Adrenal gland (tissue), 5 donors: Measurements from ENCODE around the gene CNTN4.

Source experiments
- CTCF ChIP-seq, 6 experiments: fragments of 450-650 bp in 4 of 6; fragments of 200-600 bp in 2 of 6; sonication (generic) in 1 of 6; IDR thresholded peaks; 1 replicate in 5 of 6; 2 replicates in 1 of 6; pipeline versions ENCODE4 v1.5.1 to v1.8.0; 2016 to 2021; ENCODE audit warnings: antibody characterized with exemption in 6 of 6, mild to moderate bottlenecking in 2 of 6, moderate library complexity in 1 of 6
- POLR2A ChIP-seq, 2 donors: fragments of 450-650 bp; IDR thresholded peaks; one replicate each; pipeline ENCODE4 v1.6.1; 2017; ENCODE audit warnings: antibody characterized with exemption in 2 of 2, mild to moderate bottlenecking in 2 of 2, moderate library complexity in 1 of 2
- donor health status: DM: no; HTN: no; CAD: no.

- no peak for TF ChIP-seq POLR2A (IDR thresholded peaks at IDR 0.05)
- no peak for TF ChIP-seq CTCF (IDR thresholded peaks at IDR 0.05)
Measured at GRCh38 chr3:2477620-2478019, 379.0 kb downstream of the CNTN4 start.
